Psoas muscle (tissue), 8 donors: ENCODE results near the gene PTCHD4. TPM values are rescaled to one million over a fixed set of nuclear protein-coding genes. Genes with fewer than 3 reads are reported as not detected.
"Not testable (repeated sequence)": the region's sequence is repeated elsewhere in the genome, so short reads cannot be mapped to it uniquely, and the experiment has no call there.

Experiments
- ATAC-seq, 4 donors: fragments of 200-7000 bp; cut with Tn5 transposase; one replicate each; pipeline ENCODE4 v1.9.1; 2020; ENCODE audit warnings: moderate library complexity in 3 of 4, mild to moderate bottlenecking in 2 of 4
- DNase-seq, 2 donors: peaks; one replicate each; pipeline ENCODE4 v3.0.0-alpha.2; 2020
- H3K27ac ChIP-seq: fragments of 200-600 bp; one replicate; pipeline ENCODE4 v1.8.0; 2022
- H3K27me3 ChIP-seq, 3 donors: fragments of 200-600 bp in 1 of 3; one replicate each; pipeline versions ENCODE4 v1.6.1 to v1.8.0; 2013 to 2022; ENCODE audit warnings: low read length in 2 of 3, mild to moderate bottlenecking in 2 of 3, moderate library complexity in 1 of 3; ENCODE audit not compliant: insufficient read depth in 3 of 3
- H3K36me3 ChIP-seq, 2 donors: fragments of 200-600 bp in 1 of 2; one replicate each; pipeline versions ENCODE4 v1.6.1 to v1.8.0; 2013 to 2022; ENCODE audit warnings: low read depth in 1 of 2, mild to moderate bottlenecking in 1 of 2, moderate library complexity in 1 of 2; ENCODE audit not compliant: insufficient read depth in 1 of 2
- H3K4me1 ChIP-seq: fragments of 200-600 bp; one replicate; pipeline ENCODE4 v1.8.0; 2022
- H3K4me3 ChIP-seq: fragments of 200-600 bp; one replicate; pipeline ENCODE4 v1.8.0; 2022; ENCODE audit warnings: mild to moderate bottlenecking
- H3K9me3 ChIP-seq: fragments of 200-600 bp; one replicate; pipeline ENCODE4 v1.8.0; 2022
- WGBS, 3 donors: extraction: QIAGEN DNeasy Blood & Tissue Kit; methylation state at CpG; one replicate each; pipeline versions ENCODE4 v1.1.6 to v1.1.7; 2013; 5-methylcytosine and 5-hydroxymethylcytosine counted together
- intact Hi-C, 2 donors: fragments of 100-400 bp; cut with DNase I; formaldehyde crosslinking; loops; one replicate each; pipeline versions ENCODE4 v1.11.0 to v1.14.2; 2022
- polyA plus RNA-seq, 3 donors: library from polyadenylated mRNA; stranded (reverse); fragments of 200-250 nt; gene quantifications; one replicate each; pipeline ENCODE4 v1.2.3, GENCODE V29; 2013
- total RNA-seq, 4 donors: library from RNA; stranded (reverse); fragmentation: NEBNext Ultra II Directional in 2 of 4; extraction: Animal tissue kit (Norgen Biotek cat#: 25700) in 2 of 4; gene quantifications; one replicate each; pipeline versions ENCODE4 v1.2.1 to v1.2.4, GENCODE V29; 2021 to 2023
- TF ChIP-seq, protein P1 (sequence below): fragments of 200-600 bp; IDR thresholded peaks from one replicate; pipeline ENCODE4 v1.8.0; 2022; ENCODE audit warnings: antibody characterized with exemption
- donor health status: healthy with polysubstance abuse.
- donor health status: DM: no; HTN: no; CAD: no; lungs with moderate emphysema.
- donor health status: Bipolar disorder and iron deficiency.
- donor health status: healthy.
- donor health status: DM: yes; HTN: yes; CAD: no.
- donor health status: DM: no; HTN: no; CAD: no.
- donor health status: DM: no; HTN: no; CAD: no.
- donor health status: DM: yes; HTN: yes; CAD: no.

PTCHD4 gene
- total and polyA plus RNA-seq, 7 donors, result 0.07 to 0.20 (median 0.19) TPM; not detected in 4

DNA sequence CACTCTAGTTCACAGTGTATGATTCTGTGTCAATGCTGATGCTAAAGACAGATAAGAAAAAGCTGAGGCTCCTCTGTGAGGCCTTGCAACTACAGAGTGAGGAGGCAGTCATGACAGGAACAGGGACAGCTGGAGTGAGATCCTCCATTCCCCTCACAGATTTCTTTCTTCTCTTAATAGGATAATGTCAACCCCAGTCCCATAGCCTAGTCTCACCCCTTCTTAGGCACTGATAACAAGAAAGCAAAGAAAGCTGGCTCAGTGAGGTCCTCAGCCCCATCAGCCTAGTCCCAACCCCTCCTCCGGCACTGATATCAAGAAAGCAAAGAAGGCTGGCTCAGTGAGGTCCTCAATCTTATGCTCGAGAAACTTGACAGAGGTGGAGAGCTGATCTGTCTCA lies 2.1 kb upstream of the PTCHD4 start:
- TF ChIP-seq, protein P1, sequence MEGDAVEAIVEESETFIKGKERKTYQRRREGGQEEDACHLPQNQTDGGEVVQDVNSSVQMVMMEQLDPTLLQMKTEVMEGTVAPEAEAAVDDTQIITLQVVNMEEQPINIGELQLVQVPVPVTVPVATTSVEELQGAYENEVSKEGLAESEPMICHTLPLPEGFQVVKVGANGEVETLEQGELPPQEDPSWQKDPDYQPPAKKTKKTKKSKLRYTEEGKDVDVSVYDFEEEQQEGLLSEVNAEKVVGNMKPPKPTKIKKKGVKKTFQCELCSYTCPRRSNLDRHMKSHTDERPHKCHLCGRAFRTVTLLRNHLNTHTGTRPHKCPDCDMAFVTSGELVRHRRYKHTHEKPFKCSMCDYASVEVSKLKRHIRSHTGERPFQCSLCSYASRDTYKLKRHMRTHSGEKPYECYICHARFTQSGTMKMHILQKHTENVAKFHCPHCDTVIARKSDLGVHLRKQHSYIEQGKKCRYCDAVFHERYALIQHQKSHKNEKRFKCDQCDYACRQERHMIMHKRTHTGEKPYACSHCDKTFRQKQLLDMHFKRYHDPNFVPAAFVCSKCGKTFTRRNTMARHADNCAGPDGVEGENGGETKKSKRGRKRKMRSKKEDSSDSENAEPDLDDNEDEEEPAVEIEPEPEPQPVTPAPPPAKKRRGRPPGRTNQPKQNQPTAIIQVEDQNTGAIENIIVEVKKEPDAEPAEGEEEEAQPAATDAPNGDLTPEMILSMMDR, result no peak
- WGBS, 3 donors, result 84 to 88% (median 86%) methylated on average over 2 of the region's 2 CpGs
- ATAC-seq, result no peak
- Histone ChIP-seq H3K9me3 (no peaks in the 10 kb centered on the region), H3K4me3 (no peak overlapping the region), H3K27ac (no peak overlapping the region), H3K4me1 (no peaks in the 10 kb centered on the region), H3K27me3 (no peaks in the 10 kb centered on the region), H3K36me3 (no peaks in the 10 kb centered on the region)
- DNase-seq, result no peak
- intact Hi-C loops, result no loop called here

- Histone ChIP-seq H3K9me3 (no peaks in the 10 kb centered on the region), H3K36me3 (no peaks in the 10 kb centered on the region), H3K27ac (no peak overlapping the region), H3K4me1 (no peaks in the 10 kb centered on the region), H3K27me3 (no peaks in the 10 kb centered on the region), H3K4me3 (no peak overlapping the region)
- ATAC-seq (no peak), DNase-seq (no peak)
- intact Hi-C loops, result no loop called here
- 35 to 42% (median 40%) methylated on average over 1 of the region's 1 CpG for WGBS, 3 donors
- TF ChIP-seq, protein P1, result no peak
Observed at GRCh38 chr6:48111575-48111974, 578 bp upstream of the PTCHD4 start.

GRCh38 chr6:48110436-48111142 lies 408 bp downstream of the PTCHD4 start:
- no peaks in the 10 kb centered on the region for H3K27me3 ChIP-seq
- no peaks in the 10 kb centered on the region for H3K36me3 ChIP-seq
- no peak for DNase-seq
- 75 to 79% (median 78%) methylated on average over 2 of the region's 2 CpGs for WGBS, 3 donors
- TF ChIP-seq, protein P1, result no peak
- H3K9me3 ChIP-seq, result no peaks in the 10 kb centered on the region
- H3K27ac ChIP-seq, result no peak overlapping the region
- no peak for ATAC-seq
- intact Hi-C loops, result no loop called here
- no peaks in the 10 kb centered on the region for H3K4me1 ChIP-seq
- H3K4me3 ChIP-seq, result no peak overlapping the region

- no peak overlapping the region for H3K27ac ChIP-seq
- no peak for ATAC-seq
- intact Hi-C loops, result no loop called here
Observed at GRCh38 chr6:48109944-48110343, 1.1 kb downstream of the PTCHD4 start.

DNA sequence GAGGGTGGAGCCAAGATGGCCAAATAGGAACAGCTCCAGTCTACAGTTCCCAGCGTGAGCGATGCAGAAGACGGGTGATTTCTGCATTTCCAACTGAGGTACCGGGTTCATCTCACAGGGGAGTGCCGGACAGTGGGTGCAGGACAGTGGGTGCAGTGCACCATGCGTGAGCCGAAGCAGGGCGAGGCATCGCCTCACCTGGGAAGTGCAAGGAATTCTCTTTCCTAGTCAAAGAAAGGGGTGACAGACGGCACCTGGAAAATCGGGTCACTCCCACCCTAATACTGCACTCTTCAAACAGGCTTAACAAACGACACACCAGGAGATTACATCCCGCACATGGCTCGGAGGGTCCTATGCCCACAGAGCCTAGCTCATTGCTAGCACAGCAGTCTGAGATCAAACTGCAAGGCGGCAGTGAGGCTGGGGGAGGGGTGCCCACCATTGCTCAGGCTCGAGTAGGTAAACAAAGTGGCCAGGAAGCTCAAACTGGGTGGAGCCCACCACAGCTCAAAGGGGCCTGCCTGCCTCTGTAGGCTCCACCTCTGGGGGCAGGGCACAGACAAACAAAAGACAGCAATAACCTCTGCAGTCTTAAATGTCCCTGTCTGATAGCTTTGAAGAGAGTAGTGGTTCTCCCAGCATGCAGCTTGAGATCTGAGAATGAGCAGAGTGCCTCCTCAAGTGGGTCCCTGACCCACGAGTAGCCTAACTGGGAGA lies 8.4 kb downstream of the PTCHD4 start:
- H3K9me3 ChIP-seq, ATAC-seq, DNase-seq, H3K36me3 ChIP-seq, H3K4me3 ChIP-seq, H3K4me1 ChIP-seq, intact Hi-C loops, H3K27me3 ChIP-seq, H3K27ac ChIP-seq: not testable (repeated sequence)
- WGBS, 3 donors, result 88 to 92% (median 90%) methylated on average over 17 of the region's 17 CpGs

More at GRCh38 chr6:48109944-48110343, 1.1 kb downstream of the PTCHD4 start:
- Histone ChIP-seq H3K9me3 (no peaks in the 10 kb centered on the region), H3K27me3 (no peaks in the 10 kb centered on the region), H3K4me1 (no peaks in the 10 kb centered on the region), H3K4me3 (no peak overlapping the region), H3K36me3 (no peaks in the 10 kb centered on the region)
- TF ChIP-seq, protein P1, result no peak
- DNase-seq, result no peak
- WGBS, 3 donors, result 56 to 63% (median 61%) methylated on average over 3 of the region's 3 CpGs
